HG03521 (cell line): ENCODE data around the gene TMEM80.

ENCODE experiments used
- ATAC-seq: cut with Tn5 transposase; IDR thresholded peaks from one replicate; pipeline ENCODE4 v1.9.1; 2021; ENCODE audit warnings: mild to moderate bottlenecking, moderate library complexity; ENCODE audit not compliant: unreplicated experiment

Gene TMEM80

DNA sequence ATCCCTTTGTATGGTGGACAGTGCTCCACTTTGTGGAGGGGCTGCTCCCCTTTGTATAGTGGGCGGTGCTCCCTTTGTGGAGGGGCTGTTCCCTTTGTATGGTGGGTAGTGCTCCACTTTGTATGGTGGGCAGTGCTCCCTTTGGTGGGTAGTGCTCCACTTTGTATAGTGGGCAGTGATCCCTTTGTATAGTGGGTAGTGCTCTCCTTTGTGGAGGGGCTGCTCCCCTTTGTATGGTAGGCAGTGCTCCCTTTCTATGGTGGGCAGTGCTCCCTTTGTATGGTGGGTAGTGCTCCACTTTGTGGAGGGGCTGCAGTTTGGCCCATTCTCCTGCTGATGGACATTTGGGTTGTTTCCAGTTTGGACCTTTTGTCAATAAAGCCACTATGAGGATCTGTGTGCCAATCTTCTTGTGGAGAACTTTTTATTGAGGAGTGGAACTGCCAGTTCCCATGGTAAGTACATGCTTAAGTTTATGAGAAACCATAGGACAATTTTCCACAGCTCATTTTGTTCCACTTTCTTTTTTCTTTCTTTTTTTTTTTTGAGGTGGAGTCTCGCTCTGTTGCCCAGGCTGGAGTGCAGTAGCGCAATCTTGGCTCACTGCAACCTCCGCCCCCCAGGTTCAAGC, 47.1 kb downstream of the TMEM80 start:
- ATAC-seq, result no peak

DNA sequence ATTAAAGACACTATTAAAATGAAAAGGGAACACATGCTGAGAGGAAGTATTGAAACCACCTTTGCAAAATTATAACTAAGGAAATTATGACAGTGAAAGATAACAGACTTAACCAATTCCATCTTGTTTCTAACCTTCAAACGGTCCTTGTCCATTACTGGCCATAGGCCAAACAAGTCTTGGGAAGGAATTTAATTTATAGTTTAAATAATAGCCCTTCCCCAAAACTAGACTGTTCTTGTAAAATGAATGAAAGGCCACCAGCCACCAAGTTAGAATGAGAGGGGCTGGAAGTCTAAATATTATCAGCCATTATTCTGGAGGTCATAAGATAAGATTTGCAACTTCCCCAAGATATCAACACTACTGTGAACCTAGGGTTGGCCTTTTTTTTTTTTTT, 49.8 kb downstream of the TMEM80 start:
- ATAC-seq, result no peak

DNA sequence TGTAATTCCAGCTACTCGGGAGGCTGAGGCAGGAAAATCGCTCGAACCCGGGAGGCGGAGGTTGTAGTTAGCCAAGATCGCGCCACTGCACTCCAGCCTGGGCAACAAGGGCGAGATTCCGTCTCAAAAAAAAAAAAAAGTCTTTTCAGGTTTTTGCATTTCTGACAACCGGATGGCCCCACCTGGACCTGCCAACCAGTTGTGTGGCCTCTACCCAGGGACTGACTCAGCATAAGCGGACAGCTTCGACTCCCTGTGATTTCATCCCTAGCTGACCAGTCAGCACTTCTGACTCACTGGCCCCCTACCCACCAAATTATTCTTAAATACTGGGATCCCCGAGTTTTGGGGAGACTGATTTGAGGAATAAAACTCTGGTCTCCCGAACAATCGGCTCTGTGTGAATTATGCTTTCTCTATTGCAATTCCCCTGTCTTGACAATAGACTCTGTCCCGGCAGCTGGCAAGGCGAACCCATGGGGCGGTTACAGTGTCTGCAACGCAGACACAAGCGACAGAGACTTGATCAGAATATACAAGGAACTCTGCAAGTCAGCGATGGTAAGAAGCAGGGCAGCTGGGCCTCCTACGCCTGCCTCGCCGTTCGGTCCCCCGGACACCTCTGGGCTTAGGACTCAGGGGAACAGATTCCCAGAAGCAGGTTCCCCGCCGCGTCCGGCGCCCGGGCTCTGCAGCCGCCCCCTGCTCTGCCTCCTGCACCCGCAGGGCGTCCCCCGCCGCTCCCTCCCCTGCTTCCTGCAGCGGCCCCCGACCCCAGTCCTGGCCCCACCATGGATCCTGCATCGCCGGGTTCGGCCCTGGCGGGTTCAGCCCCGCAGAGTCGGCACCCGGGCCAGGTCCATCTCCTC, 50.9 kb downstream of the TMEM80 start:
- peak; percentile 8 for ATAC-seq

DNA sequence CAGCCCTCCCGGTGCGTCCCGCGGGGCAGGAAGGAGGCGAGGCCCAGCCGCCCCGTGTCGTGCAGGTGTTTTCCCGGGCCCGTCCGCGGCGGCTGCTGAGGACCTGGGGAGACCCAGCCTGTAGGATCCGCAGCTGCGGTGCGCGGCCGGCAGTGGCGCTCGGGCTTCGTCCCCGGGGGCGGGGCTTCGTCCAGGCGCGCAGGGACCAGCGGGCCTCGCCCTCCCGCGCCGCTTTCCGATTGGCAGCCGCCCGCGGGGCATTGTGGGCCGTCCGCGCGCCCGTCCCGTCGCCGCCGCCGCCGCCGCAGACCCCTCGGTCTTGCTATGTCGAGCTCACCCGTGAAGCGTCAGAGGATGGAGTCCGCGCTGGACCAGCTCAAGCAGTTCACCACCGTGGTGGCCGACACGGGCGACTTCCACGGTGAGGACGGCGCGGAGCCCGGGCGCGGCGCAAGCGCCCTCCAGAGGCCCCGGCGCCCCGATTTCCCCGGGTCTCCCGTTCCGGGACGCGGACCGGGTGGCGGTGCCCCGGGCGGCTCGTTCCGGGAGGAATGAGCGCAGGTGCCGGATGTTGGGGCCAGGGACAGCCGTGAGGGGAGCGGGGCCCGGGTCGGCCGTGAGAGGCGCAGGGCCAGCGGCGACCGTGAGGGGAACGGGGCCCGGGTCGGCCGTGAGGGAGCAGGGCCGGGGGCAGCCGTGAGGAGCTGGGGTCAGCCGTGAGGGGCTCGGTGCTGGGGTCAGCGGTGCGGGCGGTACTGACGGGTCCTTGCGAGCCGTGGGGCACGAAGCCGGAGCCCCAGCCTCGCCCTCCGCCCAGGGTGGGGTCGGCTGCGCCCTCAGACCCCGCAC, 51.8 kb downstream of the TMEM80 start, which contains the start of gene TALDO1:
Gene TALDO1 (plus strand): TSS at position 307 of the 849 bp plus-strand sequence. CDS start 18 bp downstream, at position 325.
- ATAC-seq, result peak; percentile 85

DNA sequence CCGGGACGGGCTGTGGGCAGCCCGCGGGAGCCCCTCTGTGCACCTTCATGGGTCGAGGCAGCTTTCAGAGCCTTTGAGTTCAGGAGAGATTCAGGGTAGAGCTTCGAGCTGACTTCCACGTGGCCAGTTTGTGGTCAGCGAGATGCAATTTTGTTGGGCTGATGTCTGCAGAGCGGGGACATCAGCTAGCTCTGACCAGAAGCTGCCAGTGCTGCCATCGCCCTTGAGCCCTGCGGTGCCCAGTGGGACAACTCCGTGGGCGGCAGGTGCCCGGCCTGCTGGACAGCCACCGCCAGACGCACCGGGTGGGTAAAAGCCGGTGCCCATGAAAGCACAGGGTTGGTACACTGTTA, 52.4 kb downstream of the TMEM80 start:
- peak; percentile 3 for ATAC-seq

DNA sequence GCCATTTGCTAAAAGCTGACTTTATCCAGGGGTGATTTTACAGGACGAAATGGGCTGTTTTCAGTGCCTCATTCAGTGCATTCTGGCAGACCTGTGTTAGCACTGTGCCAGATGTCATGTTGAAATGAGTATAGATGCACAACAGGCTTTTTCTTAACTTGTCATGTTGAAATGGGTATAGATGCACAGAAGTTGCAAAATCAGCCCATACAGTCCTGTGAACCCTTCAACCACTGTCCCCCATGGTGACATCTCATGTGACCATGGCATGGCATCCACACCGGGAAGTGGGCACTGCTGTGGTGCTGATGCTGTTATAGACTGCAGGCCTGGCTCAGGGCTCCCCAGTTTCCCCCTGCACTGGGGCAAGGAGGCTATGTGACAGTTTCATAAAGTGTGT, 54.1 kb downstream of the TMEM80 start:
- no peak for ATAC-seq
